ENCODE measurements around the gene PLA2G10.
"Not testable (repeated sequence)": the region's sequence is repeated elsewhere in the genome, so short reads cannot be mapped to it uniquely, and the experiment has no call there.

PLA2G10 gene

DNA sequence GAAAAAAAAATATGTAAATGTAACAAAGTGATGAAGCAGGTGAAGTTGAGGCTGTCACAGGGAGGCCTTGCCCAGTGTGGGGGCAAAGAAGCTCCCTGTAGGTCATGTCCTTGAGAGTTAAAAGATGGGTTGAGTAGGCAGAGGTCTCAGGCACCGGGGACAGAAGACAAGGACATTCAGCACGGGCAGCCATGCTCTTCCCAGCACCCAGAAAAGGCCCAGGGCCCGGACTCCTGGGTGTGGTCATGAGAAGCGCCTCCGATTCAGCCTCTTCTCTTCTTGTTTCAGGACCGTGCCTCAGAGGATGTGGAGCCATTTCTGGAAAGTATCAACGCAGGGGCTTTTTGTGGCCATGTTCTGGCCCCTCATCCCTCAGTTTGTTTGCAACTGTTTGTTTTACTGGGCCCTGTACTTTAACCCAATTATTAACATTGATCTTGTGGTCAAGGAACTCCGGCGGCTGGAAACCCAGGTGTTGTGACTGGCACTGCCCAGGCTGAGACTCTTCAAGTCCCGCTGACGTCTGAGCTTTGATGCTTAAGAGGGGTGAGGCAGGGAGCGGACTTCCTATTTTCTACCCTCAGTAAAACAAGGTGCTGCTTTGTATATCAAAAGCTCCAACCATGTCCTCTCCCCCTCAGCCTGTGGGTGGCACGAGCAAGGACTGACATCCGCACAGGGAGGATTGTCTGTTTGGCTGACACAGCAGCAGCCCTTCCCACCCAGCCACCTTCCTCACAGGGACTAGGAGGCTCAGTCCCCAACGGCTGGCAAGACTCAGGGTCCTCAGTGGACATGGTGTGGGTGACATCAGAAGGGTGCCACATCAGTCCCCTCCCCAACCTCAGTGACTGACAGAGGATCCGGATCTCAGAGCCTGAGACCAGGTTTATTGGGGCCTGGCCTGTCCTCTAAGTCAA lies 26.5 kb downstream of the PLA2G10 start:
- no peak for DNase-seq (ENCODE audit: low read depth)

GRCh38 chr16:14658063-14658462 lies 36.0 kb downstream of the PLA2G10 start:
- no peak for DNase-seq (ENCODE audit: low read depth)

DNA sequence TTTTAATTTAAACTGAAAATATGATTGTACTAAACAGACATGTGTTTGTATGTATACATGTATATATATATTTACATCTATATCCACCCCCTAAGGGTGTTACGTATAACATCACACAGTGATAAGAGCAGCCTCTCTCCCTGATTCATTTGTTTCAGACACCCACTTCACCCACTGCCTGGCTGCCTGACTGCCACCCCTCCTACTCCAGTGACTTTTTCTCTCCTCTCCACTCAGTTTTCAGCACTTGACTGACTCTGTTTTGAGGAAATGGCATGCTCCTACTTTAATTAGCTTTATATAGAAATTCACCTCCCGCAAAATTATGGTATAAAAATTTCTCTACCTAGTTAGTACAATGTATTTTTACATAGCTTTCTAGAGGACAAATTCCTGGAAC lies 41.4 kb downstream of the PLA2G10 start:
- DNase-seq (ENCODE audit: low read depth), result no peak

DNA sequence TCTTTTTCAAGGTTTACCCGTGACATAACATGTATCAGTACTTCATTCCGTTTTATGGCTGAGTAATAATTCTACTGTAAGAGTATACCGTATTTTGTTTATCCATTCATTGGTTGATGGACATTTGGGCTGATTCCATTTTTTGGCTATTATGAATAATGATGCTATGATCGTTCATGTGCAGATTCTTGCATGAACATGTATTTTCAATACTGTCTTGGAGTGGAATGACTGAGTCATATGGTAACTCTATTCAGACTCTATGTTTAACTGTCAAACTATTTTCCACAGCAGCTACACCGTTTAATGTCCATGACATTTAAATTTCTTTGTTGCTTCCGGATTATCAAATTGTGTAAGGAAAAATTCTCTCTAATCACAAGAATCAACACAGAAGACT lies 43.5 kb downstream of the PLA2G10 start:
- DNase-seq (ENCODE audit: low read depth), result no peak

GRCh38 chr16:14649816-14650215 lies 44.3 kb downstream of the PLA2G10 start:
- no peak for DNase-seq (ENCODE audit: low read depth)

GRCh38 chr16:14641926-14642325 lies 52.2 kb downstream of the PLA2G10 start:
- no peak for DNase-seq (ENCODE audit: low read depth)

DNA sequence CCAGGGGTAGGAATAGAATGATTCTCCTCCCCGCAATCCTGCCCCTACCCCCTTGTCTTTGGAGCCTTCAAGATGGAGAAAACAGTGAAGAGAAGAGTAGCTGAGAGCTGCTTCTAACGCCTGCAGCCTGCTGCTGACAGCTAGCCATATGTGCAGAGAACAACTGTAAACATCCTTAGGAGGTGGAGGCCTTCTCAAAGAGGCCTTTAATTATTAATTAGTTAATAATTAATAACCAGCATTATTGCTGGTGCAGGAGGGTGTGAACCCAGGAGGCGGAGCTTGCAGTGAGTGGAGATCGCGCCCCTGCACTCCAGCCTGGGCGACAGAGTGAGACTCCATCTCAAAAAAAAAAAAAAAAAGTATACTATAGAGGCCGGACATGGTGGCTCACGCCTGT lies 52.9 kb downstream of the PLA2G10 start:
- DNase-seq (ENCODE audit: low read depth), result no peak

DNA sequence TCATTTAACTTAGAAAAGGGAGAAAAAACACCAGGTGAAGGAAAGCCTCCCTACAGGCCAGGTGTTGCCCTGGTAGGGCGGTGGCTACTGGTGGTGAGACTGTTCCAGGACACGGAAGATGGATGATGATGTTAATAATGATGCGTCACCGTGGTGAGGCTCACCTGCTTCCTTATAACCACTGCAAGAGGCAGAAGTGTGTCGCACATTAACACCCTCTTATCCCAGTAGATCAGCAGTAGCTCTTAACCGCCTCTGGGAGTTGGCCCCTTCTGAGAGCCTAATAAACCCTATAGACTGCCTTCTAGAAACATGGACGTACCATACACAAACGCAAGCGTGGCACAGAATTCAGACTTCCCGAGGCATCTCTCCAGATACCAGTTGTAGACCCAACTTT lies 53.6 kb downstream of the PLA2G10 start:
- DNase-seq (ENCODE audit: low read depth), result no peak

GRCh38 chr16:14636951-14637240 lies 57.2 kb downstream of the PLA2G10 start:
- DNase-seq (ENCODE audit: low read depth), result not testable (repeated sequence)

GRCh38 chr16:14636179-14636950 lies 57.7 kb downstream of the PLA2G10 start:
- DNase-seq (ENCODE audit: low read depth), result not testable (repeated sequence)

DNA sequence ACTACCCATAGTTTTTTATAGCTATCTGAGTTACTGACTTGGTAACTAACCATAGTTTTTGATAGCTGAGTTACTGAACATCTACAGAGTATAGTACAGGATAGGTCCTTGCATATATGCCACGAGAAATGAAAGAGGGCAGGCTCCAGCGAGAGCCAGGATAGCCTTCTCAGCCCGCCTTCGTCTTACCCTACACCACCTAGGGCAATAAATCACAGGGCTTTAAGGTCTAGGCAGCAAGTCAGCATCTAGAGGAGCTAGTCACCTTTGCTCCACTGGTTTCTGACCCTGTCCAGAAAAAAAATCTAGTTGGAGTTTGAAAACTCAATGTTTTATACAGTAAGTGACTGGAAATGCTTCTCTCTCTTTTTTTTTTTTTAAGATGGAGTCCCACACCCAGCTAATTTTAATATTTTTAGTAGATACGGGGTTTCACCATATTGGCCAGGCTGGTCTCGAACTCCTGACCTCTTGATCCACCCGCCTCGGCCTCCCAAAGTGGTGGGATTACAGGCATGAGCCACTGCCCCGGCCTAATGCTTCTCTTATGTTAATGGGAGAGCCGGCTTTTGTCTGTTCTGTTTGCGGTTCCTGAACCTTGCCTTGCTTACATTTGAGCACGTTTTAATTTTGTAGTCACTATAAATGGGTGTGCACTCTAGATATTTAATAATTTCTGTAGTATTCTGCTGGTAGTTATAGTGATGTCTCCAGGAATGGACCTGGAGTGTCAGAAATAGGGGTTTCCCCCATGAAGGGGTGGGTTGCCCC lies 58.5 kb downstream of the PLA2G10 start:
- DNase-seq (ENCODE audit: low read depth), result no peak

- DNase-seq (ENCODE audit: low read depth), result no peak
Observed at GRCh38 chr16:14634389-14634725, 59.8 kb downstream of the PLA2G10 start.

DNA sequence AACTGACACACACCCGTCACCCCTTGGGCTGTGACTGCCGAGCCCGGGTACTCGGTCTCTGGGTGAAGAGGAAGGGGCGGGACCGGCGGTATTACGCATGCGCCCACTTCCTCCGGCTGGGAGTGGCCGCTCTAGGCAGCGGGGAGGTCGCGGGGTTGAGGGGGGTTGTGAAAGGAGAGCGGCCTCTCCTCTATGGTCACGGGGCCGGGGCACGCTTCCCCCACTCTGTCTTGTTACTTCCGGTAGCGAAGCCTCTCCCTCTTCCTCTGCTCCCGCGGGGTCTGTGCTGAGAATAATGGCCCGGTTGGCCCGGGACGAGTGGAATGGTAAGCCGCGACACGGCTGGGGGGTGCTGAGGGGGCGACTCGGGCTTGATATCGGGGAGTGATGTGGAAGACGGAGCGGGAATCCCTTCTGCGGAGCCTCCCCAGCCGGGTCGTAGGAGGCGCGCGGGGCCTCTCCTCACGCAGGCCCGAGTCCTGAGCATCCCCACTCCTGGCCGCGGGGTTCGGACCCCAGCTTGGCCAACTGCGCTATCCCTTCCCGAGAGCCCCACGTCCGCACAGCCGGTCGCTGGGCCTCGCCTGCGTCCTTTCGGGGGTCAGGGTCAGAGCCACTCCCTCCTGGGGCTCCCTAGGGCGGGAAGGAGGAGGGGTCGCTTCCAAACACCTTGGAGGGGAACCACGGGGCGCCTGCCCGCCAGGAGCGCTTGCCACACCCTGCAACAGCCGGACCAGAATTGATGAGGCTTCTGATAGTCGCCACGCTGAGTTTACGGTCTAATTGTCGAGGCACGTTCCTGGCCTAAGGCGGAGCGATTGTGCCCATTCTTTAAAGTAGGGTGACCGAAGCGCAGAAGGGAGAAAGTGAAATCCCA lies 61.2 kb downstream of the PLA2G10 start, which contains the start of gene BFAR:
Gene BFAR (plus strand): TSS at position 259 of the 877 bp plus-strand sequence. CDS start 11,396 bp downstream, outside the sequence.
- peak; percentile 100 for DNase-seq (ENCODE audit: low read depth)

GRCh38 chr16:14630620-14631330 lies 63.3 kb downstream of the PLA2G10 start:
- DNase-seq (ENCODE audit: low read depth), result not testable (repeated sequence)

DNA sequence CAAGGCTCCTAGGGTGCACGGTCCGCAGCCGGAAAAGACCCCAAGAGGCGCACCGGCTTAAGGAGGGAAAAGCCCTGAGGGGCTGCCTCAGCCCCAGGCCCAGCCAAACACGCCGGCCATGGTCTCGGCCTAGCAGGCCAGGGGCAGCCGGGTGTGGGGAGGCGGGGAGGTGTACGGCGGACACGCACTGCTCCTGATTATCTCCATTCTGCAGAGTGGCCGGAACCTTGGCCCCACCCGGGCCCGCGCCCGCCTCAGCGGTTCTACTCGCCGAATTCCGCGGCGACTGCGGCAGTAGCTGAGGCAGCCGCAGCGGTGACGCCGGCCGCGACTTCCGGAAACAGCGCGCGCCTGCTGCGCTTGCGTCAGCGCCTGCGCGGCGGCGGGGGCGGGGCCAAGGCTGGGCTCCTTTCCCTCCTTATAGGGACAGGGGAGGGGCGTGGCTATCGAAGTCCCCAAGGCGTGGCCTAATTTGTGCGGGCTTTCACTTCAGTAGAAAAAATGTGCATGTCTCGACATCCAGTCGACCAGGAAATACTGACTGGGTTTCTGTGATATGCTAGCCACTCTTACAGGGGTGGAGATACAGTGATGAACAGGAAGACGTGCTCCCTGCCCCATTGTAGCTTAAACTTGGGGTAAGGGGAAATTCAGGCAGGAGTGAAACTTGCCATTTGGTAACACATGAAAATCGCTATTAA lies 64.0 kb downstream of the PLA2G10 start, which contains the start of gene PARN:
Gene PARN (minus strand): TSS at position 342 of the 701 bp plus-strand sequence. CDS start 135 bp downstream, at position 207.
- peak; percentile 96 for DNase-seq (ENCODE audit: low read depth)

GRCh38 chr16:14629612-14629918 lies 64.5 kb downstream of the PLA2G10 start:
- DNase-seq (ENCODE audit: low read depth), result peak; percentile 9

DNA sequence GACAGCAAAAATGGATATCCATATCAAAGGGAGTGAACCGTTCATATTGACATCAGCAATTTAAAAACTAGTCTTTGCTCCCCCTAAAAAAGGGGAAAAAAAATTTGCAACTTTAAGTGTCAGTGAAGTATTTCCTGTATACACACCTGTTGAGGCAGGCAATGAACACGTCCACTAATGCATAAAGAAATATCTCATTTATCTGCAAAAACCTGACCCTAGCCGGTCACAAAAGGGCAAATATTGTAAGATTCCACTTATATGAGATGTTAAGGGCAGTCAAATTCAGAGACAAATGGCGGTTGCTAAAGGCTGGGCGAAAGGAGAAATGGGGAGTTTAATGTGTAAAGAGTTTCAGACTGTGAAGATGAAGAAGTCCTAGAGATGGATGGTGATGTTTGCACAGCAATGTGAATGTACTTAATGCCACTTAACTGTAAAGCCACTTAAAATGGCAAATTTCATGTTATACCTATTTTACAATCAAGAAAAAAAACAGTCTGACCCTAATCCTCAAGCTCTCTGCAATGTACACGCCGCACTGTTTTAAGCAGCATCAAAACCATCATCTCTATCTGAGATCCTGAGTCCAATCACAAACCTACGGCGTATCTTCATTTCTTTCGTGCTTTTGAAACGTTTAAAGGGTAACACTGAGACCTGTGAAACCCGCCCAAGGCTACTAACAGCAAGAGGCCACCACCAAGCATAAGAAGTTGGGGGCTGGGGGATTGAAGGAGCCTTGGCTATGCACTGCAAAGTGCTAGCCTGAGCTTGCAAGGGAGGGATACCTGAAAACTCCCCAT lies 65.1 kb downstream of the PLA2G10 start:
- DNase-seq (ENCODE audit: low read depth), result no peak

GRCh38 chr16:14627078-14627477 lies 67.0 kb downstream of the PLA2G10 start:
- no peak for DNase-seq (ENCODE audit: low read depth)
